Stimulated activated naive CD8-positive, alpha-beta T cell treated with anti-CD3 and anti-CD28 coated beads, Interleukin-15, amount 100 ng/mL, for 72 hours (primary cell): ENCODE measurements around the gene SLIT3.
"Not testable (repeated sequence)": the region's sequence is repeated elsewhere in the genome, so short reads cannot be mapped to it uniquely, and the experiment has no call there.

Source experiments
- ATAC-seq: fragments of 150-1000 bp; cut with Tn5 transposase; 2 replicates; pipeline ENCODE4 v1.10.0; 2021; ENCODE audit warnings: mild to moderate bottlenecking, moderate library complexity
- DNase-seq, 2 donors: peaks; one replicate each; pipeline ENCODE4 v3.0.0; 2021 to 2022
- H3K27ac Mint-ChIP-seq, 2 donors: one replicate each; pipeline ENCODE4 v1.8.0; 2022; ENCODE audit warnings: mild to moderate bottlenecking in 2 of 2, mixed read lengths in 2 of 2, moderate library complexity in 2 of 2
- H3K27me3 Mint-ChIP-seq: one replicate; pipeline ENCODE4 v1.8.0; 2022; ENCODE audit warnings: mixed read lengths
- H3K4me1 Mint-ChIP-seq: one replicate; pipeline ENCODE4 v1.8.0; 2022; ENCODE audit warnings: mild to moderate bottlenecking, mixed read lengths
- H3K4me3 Mint-ChIP-seq, 2 donors: one replicate each; pipeline ENCODE4 v1.8.0; 2022; ENCODE audit warnings: mild to moderate bottlenecking in 2 of 2, mixed read lengths in 2 of 2, moderate library complexity in 1 of 2
- H3K9me3 Mint-ChIP-seq, 2 donors: one replicate each; pipeline ENCODE4 v1.8.0; 2022; ENCODE audit warnings: mixed read lengths in 2 of 2

The SLIT3 gene

GRCh38 chr5:168659286-168659847 lies 641.6 kb downstream of the SLIT3 start:
- H3K27ac Mint-ChIP-seq, result no peak overlapping the region

GRCh38 chr5:168658394-168658793 lies 642.5 kb downstream of the SLIT3 start:
- DNase-seq (no peak), ATAC-seq (no peak)
- Mint-ChIP-seq H3K4me1 (no peaks in the 10 kb centered on the region), H3K27me3 (no peaks in the 10 kb centered on the region), H3K9me3 (no peaks in the 10 kb centered on the region), H3K4me3 (no peak overlapping the region), H3K27ac (peak overlapping the region in 1 of 2 donors; percentile 14)

More at GRCh38 chr5:168659286-168659847, 641.6 kb downstream of the SLIT3 start:
- H3K4me1 Mint-ChIP-seq, result no peaks in the 10 kb centered on the region
- no peaks in the 10 kb centered on the region for H3K9me3 Mint-ChIP-seq
- no peak for ATAC-seq
- no peaks in the 10 kb centered on the region for H3K27me3 Mint-ChIP-seq
- no peak for DNase-seq
- no peak overlapping the region for H3K4me3 Mint-ChIP-seq

GRCh38 chr5:168656633-168657032 lies 644.3 kb downstream of the SLIT3 start:
- no peaks in the 10 kb centered on the region for H3K27me3 Mint-ChIP-seq

GRCh38 chr5:168655316-168655715 lies 645.6 kb downstream of the SLIT3 start:
- H3K4me3 Mint-ChIP-seq, result no peak overlapping the region
- no peaks in the 10 kb centered on the region for H3K4me1 Mint-ChIP-seq
- no peak for DNase-seq
- ATAC-seq, result no peak
- no peaks in the 10 kb centered on the region for H3K27me3 Mint-ChIP-seq
- H3K27ac Mint-ChIP-seq, result no peak overlapping the region
- no peaks in the 10 kb centered on the region for H3K9me3 Mint-ChIP-seq

More at GRCh38 chr5:168656633-168657032, 644.3 kb downstream of the SLIT3 start:
- DNase-seq (no peak), ATAC-seq (no peak)
- Mint-ChIP-seq H3K27ac (no peak overlapping the region), H3K4me1 (no peaks in the 10 kb centered on the region), H3K4me3 (no peak overlapping the region), H3K9me3 (no peaks in the 10 kb centered on the region)

GRCh38 chr5:168654211-168654721 lies 646.7 kb downstream of the SLIT3 start:
- no peaks in the 10 kb centered on the region for H3K27me3 Mint-ChIP-seq
- no peak overlapping the region for H3K4me3 Mint-ChIP-seq
- ATAC-seq (no peak), DNase-seq (no peak)
- peak overlapping the region; percentile 24 to 56 for H3K27ac Mint-ChIP-seq
- H3K9me3 Mint-ChIP-seq, result peaks cover 0 to 3% of the 10 kb centered on the region in 2 donors
- H3K4me1 Mint-ChIP-seq, result no peaks in the 10 kb centered on the region

- no peak overlapping the region for H3K27ac Mint-ChIP-seq
- no peak overlapping the region for H3K4me3 Mint-ChIP-seq
- no peaks in the 10 kb centered on the region for H3K27me3 Mint-ChIP-seq
- ATAC-seq (no peak), DNase-seq (no peak)
- peaks cover 0 to 7% of the 10 kb centered on the region in 2 donors for H3K9me3 Mint-ChIP-seq
- H3K4me1 Mint-ChIP-seq, result no peaks in the 10 kb centered on the region
Observed at GRCh38 chr5:168653626-168654025, 647.3 kb downstream of the SLIT3 start.

GRCh38 chr5:168651648-168652047 lies 649.3 kb downstream of the SLIT3 start:
- Mint-ChIP-seq H3K4me3 (no peak overlapping the region), H3K4me1 (no peaks in the 10 kb centered on the region), H3K27me3 (no peaks in the 10 kb centered on the region), H3K9me3 (peaks cover 0 to 7% of the 10 kb centered on the region in 2 donors), H3K27ac (no peak overlapping the region)
- no peak for DNase-seq
- no peak for ATAC-seq

- no peak overlapping the region for H3K4me3 Mint-ChIP-seq
- H3K9me3 Mint-ChIP-seq, result peaks cover 0 to 15% of the 10 kb centered on the region in 2 donors
- DNase-seq (no peak), ATAC-seq (no peak)
- H3K27ac Mint-ChIP-seq, result no peak overlapping the region
- H3K27me3 Mint-ChIP-seq, result no peaks in the 10 kb centered on the region
- H3K4me1 Mint-ChIP-seq, result no peaks in the 10 kb centered on the region
Observed at GRCh38 chr5:168649306-168649705, 651.6 kb downstream of the SLIT3 start.

GRCh38 chr5:168648576-168648975 lies 652.4 kb downstream of the SLIT3 start:
- Mint-ChIP-seq H3K4me1 (no peaks in the 10 kb centered on the region), H3K27me3 (no peaks in the 10 kb centered on the region), H3K9me3 (peaks cover 0 to 15% of the 10 kb centered on the region in 2 donors), H3K4me3 (no peak overlapping the region), H3K27ac (no peak overlapping the region)
- no peak for ATAC-seq
- DNase-seq, result no peak

GRCh38 chr5:168648016-168648415 lies 652.9 kb downstream of the SLIT3 start:
- Mint-ChIP-seq H3K4me3 (no peak overlapping the region), H3K4me1 (no peaks in the 10 kb centered on the region), H3K27me3 (no peaks in the 10 kb centered on the region), H3K9me3 (peaks cover 0 to 15% of the 10 kb centered on the region in 2 donors), H3K27ac (no peak overlapping the region)
- DNase-seq, result no peak
- ATAC-seq, result no peak

GRCh38 chr5:168647083-168647482 lies 653.9 kb downstream of the SLIT3 start:
- Mint-ChIP-seq H3K4me3 (no peak overlapping the region), H3K9me3 (peaks cover under 1 to 15% of the 10 kb centered on the region in 2 donors), H3K27me3 (no peaks in the 10 kb centered on the region), H3K27ac (no peak overlapping the region), H3K4me1 (no peaks in the 10 kb centered on the region)
- no peak for DNase-seq
- no peak for ATAC-seq

GRCh38 chr5:168646335-168646734 lies 654.6 kb downstream of the SLIT3 start:
- Mint-ChIP-seq H3K27ac (no peak overlapping the region), H3K9me3 (peaks cover 3 to 15% of the 10 kb centered on the region in 2 donors)
- ATAC-seq, result no peak

GRCh38 chr5:168645195-168645594 lies 655.7 kb downstream of the SLIT3 start:
- ATAC-seq, result no peak
- H3K4me1 Mint-ChIP-seq, result no peaks in the 10 kb centered on the region
- no peak for DNase-seq
- no peak overlapping the region for H3K4me3 Mint-ChIP-seq
- H3K27ac Mint-ChIP-seq, result no peak overlapping the region
- H3K27me3 Mint-ChIP-seq, result no peaks in the 10 kb centered on the region
- H3K9me3 Mint-ChIP-seq, result peaks cover 3 to 15% of the 10 kb centered on the region in 2 donors

More at GRCh38 chr5:168646335-168646734, 654.6 kb downstream of the SLIT3 start:
- DNase-seq, result no peak
- H3K4me1 Mint-ChIP-seq, result no peaks in the 10 kb centered on the region
- no peak overlapping the region for H3K4me3 Mint-ChIP-seq
- no peaks in the 10 kb centered on the region for H3K27me3 Mint-ChIP-seq

- H3K4me3 Mint-ChIP-seq, result no peak overlapping the region
- no peak for DNase-seq
- no peak for ATAC-seq
- no peaks in the 10 kb centered on the region for H3K4me1 Mint-ChIP-seq
- H3K9me3 Mint-ChIP-seq, result peaks cover 3 to 7% of the 10 kb centered on the region in 2 donors
- H3K27me3 Mint-ChIP-seq, result no peaks in the 10 kb centered on the region
- H3K27ac Mint-ChIP-seq, result no peak overlapping the region
Observed at GRCh38 chr5:168642019-168642418, 658.9 kb downstream of the SLIT3 start.

GRCh38 chr5:168638846-168639245 lies 662.1 kb downstream of the SLIT3 start:
- not testable (repeated sequence) for H3K27me3 Mint-ChIP-seq, H3K4me1 Mint-ChIP-seq, DNase-seq, H3K9me3 Mint-ChIP-seq, H3K4me3 Mint-ChIP-seq, ATAC-seq, H3K27ac Mint-ChIP-seq

GRCh38 chr5:168637793-168638192 lies 663.1 kb downstream of the SLIT3 start:
- Mint-ChIP-seq H3K27ac (no peak overlapping the region), H3K27me3 (no peaks in the 10 kb centered on the region), H3K4me3 (no peak overlapping the region), H3K4me1 (no peaks in the 10 kb centered on the region), H3K9me3 (peaks cover 3 to 5% of the 10 kb centered on the region in 2 donors)
- no peak for ATAC-seq
- no peak for DNase-seq

GRCh38 chr5:168637281-168637680 lies 663.7 kb downstream of the SLIT3 start:
- Mint-ChIP-seq H3K4me1 (no peaks in the 10 kb centered on the region), H3K9me3 (peaks cover 3 to 5% of the 10 kb centered on the region in 2 donors), H3K27me3 (no peaks in the 10 kb centered on the region), H3K4me3 (no peak overlapping the region), H3K27ac (no peak overlapping the region)
- ATAC-seq, result no peak
- no peak for DNase-seq
